Activated naive CD8-positive, alpha-beta T cell (primary cell): ENCODE measurements around the gene DTX1.
A peak's percentile ranks its signal among the peaks of the same experiment; 100 is the strongest.
"Not testable (repeated sequence)": the region's sequence is repeated elsewhere in the genome, so short reads cannot be mapped to it uniquely, and the experiment has no call there.

Source experiments
- H3K27ac Mint-ChIP-seq: one replicate; pipeline ENCODE4 v1.8.0; 2021; ENCODE audit warnings: mixed read lengths
- H3K27me3 Mint-ChIP-seq: one replicate; pipeline ENCODE4 v1.8.0; 2021; ENCODE audit warnings: mixed read lengths
- H3K36me3 Mint-ChIP-seq: one replicate; pipeline ENCODE4 v1.8.0; 2021; ENCODE audit warnings: mixed read lengths
- H3K4me1 Mint-ChIP-seq: one replicate; pipeline ENCODE4 v1.8.0; 2021; ENCODE audit warnings: low read depth, mixed read lengths
- H3K4me3 Mint-ChIP-seq: one replicate; pipeline ENCODE4 v1.8.0; 2021; ENCODE audit warnings: mild to moderate bottlenecking, mixed read lengths
- H3K9me3 Mint-ChIP-seq: one replicate; pipeline ENCODE4 v1.8.0; 2021; ENCODE audit warnings: low read depth, mixed read lengths

The DTX1 gene

GRCh38 chr12:113136990-113137511, 80.5 kb downstream of the DTX1 start:
- no peaks in the 10 kb centered on the region for H3K9me3 Mint-ChIP-seq
- no peak overlapping the region for H3K27ac Mint-ChIP-seq
- H3K4me3 Mint-ChIP-seq, result peak overlapping the region; percentile 83
- no peaks in the 10 kb centered on the region for H3K36me3 Mint-ChIP-seq
- no peaks in the 10 kb centered on the region for H3K27me3 Mint-ChIP-seq
- peaks cover 19% of the 10 kb centered on the region for H3K4me1 Mint-ChIP-seq

GRCh38 chr12:113137861-113138783, 81.6 kb downstream of the DTX1 start:
- no peaks in the 10 kb centered on the region for H3K36me3 Mint-ChIP-seq
- no peak overlapping the region for H3K4me3 Mint-ChIP-seq
- H3K4me1 Mint-ChIP-seq, result peaks cover 21% of the 10 kb centered on the region
- H3K27ac Mint-ChIP-seq, result no peak overlapping the region
- no peaks in the 10 kb centered on the region for H3K9me3 Mint-ChIP-seq
- H3K27me3 Mint-ChIP-seq, result no peaks in the 10 kb centered on the region

- Mint-ChIP-seq H3K9me3 (no peaks in the 10 kb centered on the region), H3K4me3 (no peak overlapping the region), H3K4me1 (peaks cover 21% of the 10 kb centered on the region), H3K36me3 (no peaks in the 10 kb centered on the region), H3K27me3 (no peaks in the 10 kb centered on the region), H3K27ac (no peak overlapping the region)
Measured at GRCh38 chr12:113138826-113139225, 82.3 kb downstream of the DTX1 start.

GRCh38 chr12:113140706-113141105, 84.2 kb downstream of the DTX1 start:
- Mint-ChIP-seq H3K9me3 (no peaks in the 10 kb centered on the region), H3K4me3 (no peak overlapping the region), H3K27me3 (no peaks in the 10 kb centered on the region), H3K36me3 (no peaks in the 10 kb centered on the region), H3K27ac (no peak overlapping the region), H3K4me1 (peaks cover 17% of the 10 kb centered on the region)

- H3K27me3 Mint-ChIP-seq, H3K4me1 Mint-ChIP-seq, H3K36me3 Mint-ChIP-seq, H3K9me3 Mint-ChIP-seq, H3K4me3 Mint-ChIP-seq: not testable (repeated sequence)
- H3K27ac Mint-ChIP-seq, result peak overlapping the region; percentile 64
Measured at GRCh38 chr12:113141716-113142115, 85.2 kb downstream of the DTX1 start.

GRCh38 chr12:113142173-113142885, 85.8 kb downstream of the DTX1 start:
- Mint-ChIP-seq H3K36me3 (peaks cover 3% of the 10 kb centered on the region), H3K27ac (peak overlapping the region; percentile 64), H3K9me3 (peaks cover under 1% of the 10 kb centered on the region), H3K27me3 (no peaks in the 10 kb centered on the region), H3K4me3 (no peak overlapping the region), H3K4me1 (peaks cover 4% of the 10 kb centered on the region)

- Mint-ChIP-seq H3K36me3 (peaks cover 3% of the 10 kb centered on the region), H3K9me3 (peaks cover 3% of the 10 kb centered on the region), H3K4me1 (peaks cover 4% of the 10 kb centered on the region), H3K4me3 (no peak overlapping the region), H3K27ac (no peak overlapping the region), H3K27me3 (no peaks in the 10 kb centered on the region)
Measured at GRCh38 chr12:113142886-113143332, 86.4 kb downstream of the DTX1 start.

- no peak overlapping the region for H3K27ac Mint-ChIP-seq
- H3K9me3 Mint-ChIP-seq, result peaks cover 3% of the 10 kb centered on the region
- H3K27me3 Mint-ChIP-seq, result no peaks in the 10 kb centered on the region
- H3K36me3 Mint-ChIP-seq, result peaks cover 3% of the 10 kb centered on the region
- H3K4me1 Mint-ChIP-seq, result peaks cover 4% of the 10 kb centered on the region
- no peak overlapping the region for H3K4me3 Mint-ChIP-seq
Measured at GRCh38 chr12:113143959-113144358, 87.4 kb downstream of the DTX1 start.

GRCh38 chr12:113144806-113145205, 88.3 kb downstream of the DTX1 start:
- Mint-ChIP-seq H3K4me3 (no peak overlapping the region), H3K27me3 (no peaks in the 10 kb centered on the region), H3K4me1 (peaks cover 4% of the 10 kb centered on the region), H3K36me3 (peaks cover 3% of the 10 kb centered on the region), H3K27ac (no peak overlapping the region), H3K9me3 (peaks cover 3% of the 10 kb centered on the region)

- Mint-ChIP-seq H3K27ac (no peak overlapping the region), H3K27me3 (no peaks in the 10 kb centered on the region), H3K36me3 (peaks cover 3% of the 10 kb centered on the region)
Measured at GRCh38 chr12:113145720-113146551, 89.4 kb downstream of the DTX1 start.

GRCh38 chr12:113146999-113147398, 90.5 kb downstream of the DTX1 start:
- H3K4me1 Mint-ChIP-seq, result peaks cover 3% of the 10 kb centered on the region
- H3K27me3 Mint-ChIP-seq, result no peaks in the 10 kb centered on the region
- peaks cover 3% of the 10 kb centered on the region for H3K36me3 Mint-ChIP-seq
- no peak overlapping the region for H3K4me3 Mint-ChIP-seq
- H3K9me3 Mint-ChIP-seq, result peaks cover 3% of the 10 kb centered on the region
- H3K27ac Mint-ChIP-seq, result no peak overlapping the region

More at GRCh38 chr12:113145720-113146551, 89.4 kb downstream of the DTX1 start:
- H3K9me3 Mint-ChIP-seq, result peaks cover 3% of the 10 kb centered on the region
- peaks cover 4% of the 10 kb centered on the region for H3K4me1 Mint-ChIP-seq
- H3K4me3 Mint-ChIP-seq, result no peak overlapping the region
